T47D (cell line): ENCODE data around the gene ANK3.

Source experiments
- DNase-seq, 2 experiments: peaks; one replicate each; pipeline versions ENCODE4 v3.0.0 to v3.0.0-alpha.2; 2011 to 2012; ENCODE audit warnings: low read depth in 1 of 2, low spot score in 1 of 2
- JUND ChIP-seq: IDR thresholded peaks from 2 replicates; pipeline ENCODE4 v1.6.1; 2012; ENCODE audit warnings: low read depth
- in situ Hi-C: cut with HindIII; loops from 2 replicates; pipeline ENCODE4 v1.10.0; 2016; ENCODE audit warnings: low sequenced_read_pairs, low pct_unique_long_range_greater_than_20kb

ANK3 gene

GRCh38 chr10:60283397-60283796 lies 106.3 kb downstream of the ANK3 start:
- in situ Hi-C loops, result no loop called here
- TF ChIP-seq JUND, result no peak
- no peak for DNase-seq

GRCh38 chr10:60282771-60283353 lies 106.8 kb downstream of the ANK3 start:
- peak; percentile 98 for TF ChIP-seq JUND
- DNase-seq, result peak; percentile 33 to 88
- in situ Hi-C loops, result no loop called here

- no peak for TF ChIP-seq JUND
- in situ Hi-C loops, result no loop called here
- no peak for DNase-seq
These were observed 107.8 kb downstream of the ANK3 start for GRCh38 chr10:60281792-60282353.

- in situ Hi-C loops, result no loop called here
- TF ChIP-seq JUND, result no peak
- DNase-seq, result no peak
These were observed 108.3 kb downstream of the ANK3 start for GRCh38 chr10:60281331-60281730.

GRCh38 chr10:60280475-60280874 lies 109.2 kb downstream of the ANK3 start:
- in situ Hi-C loops, result no loop called here
- no peak for DNase-seq
- TF ChIP-seq JUND, result no peak

GRCh38 chr10:60277656-60278055 lies 112.0 kb downstream of the ANK3 start:
- TF ChIP-seq JUND, result no peak
- no peak for DNase-seq
- in situ Hi-C loops, result no loop called here

- in situ Hi-C loops, result no loop called here
These were observed 113.4 kb downstream of the ANK3 start for GRCh38 chr10:60276232-60276631.

GRCh38 chr10:60271319-60272040 lies 118.2 kb downstream of the ANK3 start:
- TF ChIP-seq JUND, result no peak
- DNase-seq, result no peak
- in situ Hi-C loops, result no loop called here

More at GRCh38 chr10:60276232-60276631, 113.4 kb downstream of the ANK3 start:
- no peak for DNase-seq
- TF ChIP-seq JUND, result no peak

GRCh38 chr10:60270426-60270825 lies 119.2 kb downstream of the ANK3 start:
- in situ Hi-C loops, result no loop called here
- no peak for DNase-seq
- TF ChIP-seq JUND, result no peak

- in situ Hi-C loops, result no loop called here
- no peak for DNase-seq
- TF ChIP-seq JUND, result no peak
These were observed 121.9 kb downstream of the ANK3 start for GRCh38 chr10:60267802-60268201.

- in situ Hi-C loops, result no loop called here
- no peak for TF ChIP-seq JUND
- no peak for DNase-seq
These were observed 123.2 kb downstream of the ANK3 start for GRCh38 chr10:60266513-60266912.

GRCh38 chr10:60262647-60263126 lies 127.0 kb downstream of the ANK3 start:
- no peak for DNase-seq
- in situ Hi-C loops, result no loop called here
- no peak for TF ChIP-seq JUND

- DNase-seq, result no peak
- in situ Hi-C loops, result no loop called here
- no peak for TF ChIP-seq JUND
These were observed 129.4 kb downstream of the ANK3 start for GRCh38 chr10:60260321-60260720.
